Measurements from ENCODE around the gene NCOA3.

DNA sequence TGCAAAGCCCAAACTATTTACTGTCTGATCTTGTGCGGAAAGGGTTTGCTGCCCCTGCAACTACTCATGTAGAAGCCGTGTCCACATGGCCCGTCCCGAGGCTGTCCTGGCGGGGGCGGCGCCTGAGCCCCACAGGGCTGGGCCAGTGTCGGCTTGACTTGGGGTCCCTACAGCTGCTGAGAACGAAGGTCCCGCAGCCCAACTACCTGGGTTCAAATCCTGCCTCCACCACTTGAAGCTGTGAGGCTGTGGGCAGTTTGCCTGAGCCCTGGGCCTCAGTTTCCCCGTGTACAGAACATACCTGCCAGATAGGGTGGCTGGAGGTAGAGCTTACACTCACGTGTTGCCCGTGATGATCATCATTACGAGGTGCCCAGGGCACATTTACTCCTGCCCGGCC is 172.5 kb downstream of the NCOA3 start:
- TF ChIP-seq, protein P1, sequence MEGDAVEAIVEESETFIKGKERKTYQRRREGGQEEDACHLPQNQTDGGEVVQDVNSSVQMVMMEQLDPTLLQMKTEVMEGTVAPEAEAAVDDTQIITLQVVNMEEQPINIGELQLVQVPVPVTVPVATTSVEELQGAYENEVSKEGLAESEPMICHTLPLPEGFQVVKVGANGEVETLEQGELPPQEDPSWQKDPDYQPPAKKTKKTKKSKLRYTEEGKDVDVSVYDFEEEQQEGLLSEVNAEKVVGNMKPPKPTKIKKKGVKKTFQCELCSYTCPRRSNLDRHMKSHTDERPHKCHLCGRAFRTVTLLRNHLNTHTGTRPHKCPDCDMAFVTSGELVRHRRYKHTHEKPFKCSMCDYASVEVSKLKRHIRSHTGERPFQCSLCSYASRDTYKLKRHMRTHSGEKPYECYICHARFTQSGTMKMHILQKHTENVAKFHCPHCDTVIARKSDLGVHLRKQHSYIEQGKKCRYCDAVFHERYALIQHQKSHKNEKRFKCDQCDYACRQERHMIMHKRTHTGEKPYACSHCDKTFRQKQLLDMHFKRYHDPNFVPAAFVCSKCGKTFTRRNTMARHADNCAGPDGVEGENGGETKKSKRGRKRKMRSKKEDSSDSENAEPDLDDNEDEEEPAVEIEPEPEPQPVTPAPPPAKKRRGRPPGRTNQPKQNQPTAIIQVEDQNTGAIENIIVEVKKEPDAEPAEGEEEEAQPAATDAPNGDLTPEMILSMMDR (IDR thresholded peaks at IDR 0.05; ENCODE audit: low read depth, low read length, poor library complexity, severe bottlenecking), result no peak
- TF ChIP-seq EZH2phosphoT487 (IDR thresholded peaks at IDR 0.05; ENCODE audit: borderline replicate concordance, low read length), result no peak
